Lung microvascular endothelial cell (primary cell): ENCODE measurements around the gene NDUFB11. TPM values are rescaled to one million over a fixed set of nuclear protein-coding genes. Genes with fewer than 3 reads are reported as not detected.

Experiments used
- total RNA-seq: library from RNA; depleted of rRNA; stranded (reverse); fragments of >200 nt; gene quantifications from 2 replicates; pipeline ENCODE4 v1.2.1, GENCODE V29; 2014

The NDUFB11 gene
- total RNA-seq, 1 donor from 2014 or later: 98.4 TPM

Other genes with a start within 250 kb of the NDUFB11 start
- gene JADE3, start 232.3 kb downstream of the NDUFB11 start, total RNA-seq: 7.1 and 8.9 TPM in 2 replicates
- gene RGN, start 66.3 kb downstream of the NDUFB11 start, total RNA-seq: 0.20 and 0.65 TPM in 2 replicates
- gene RBM10, start 519 bp upstream of the NDUFB11 start, total RNA-seq: 32.0 and 41.9 TPM in 2 replicates
- 79.8 and 94.8 TPM in 2 replicates for gene UBA1, start 49.1 kb upstream of the NDUFB11 start, total RNA-seq
- 37.9 and 39.5 TPM in 2 replicates for gene CDK16, start 74.0 kb upstream of the NDUFB11 start, total RNA-seq
- 25.1 and 42.9 TPM in 2 replicates for gene USP11, start 88.3 kb upstream of the NDUFB11 start, total RNA-seq
- gene ZNF157, start 225.9 kb upstream of the NDUFB11 start, total RNA-seq: not detected in 2 replicates